ENCODE results near the gene INHBC.
"Not testable (repeated sequence)": the region's sequence is repeated elsewhere in the genome, so short reads cannot be mapped to it uniquely, and the experiment has no call there.

Gene INHBC

GRCh38 chr12:57430112-57430930, 4.3 kb upstream of the INHBC start:
- no peak for DNase-seq

DNA sequence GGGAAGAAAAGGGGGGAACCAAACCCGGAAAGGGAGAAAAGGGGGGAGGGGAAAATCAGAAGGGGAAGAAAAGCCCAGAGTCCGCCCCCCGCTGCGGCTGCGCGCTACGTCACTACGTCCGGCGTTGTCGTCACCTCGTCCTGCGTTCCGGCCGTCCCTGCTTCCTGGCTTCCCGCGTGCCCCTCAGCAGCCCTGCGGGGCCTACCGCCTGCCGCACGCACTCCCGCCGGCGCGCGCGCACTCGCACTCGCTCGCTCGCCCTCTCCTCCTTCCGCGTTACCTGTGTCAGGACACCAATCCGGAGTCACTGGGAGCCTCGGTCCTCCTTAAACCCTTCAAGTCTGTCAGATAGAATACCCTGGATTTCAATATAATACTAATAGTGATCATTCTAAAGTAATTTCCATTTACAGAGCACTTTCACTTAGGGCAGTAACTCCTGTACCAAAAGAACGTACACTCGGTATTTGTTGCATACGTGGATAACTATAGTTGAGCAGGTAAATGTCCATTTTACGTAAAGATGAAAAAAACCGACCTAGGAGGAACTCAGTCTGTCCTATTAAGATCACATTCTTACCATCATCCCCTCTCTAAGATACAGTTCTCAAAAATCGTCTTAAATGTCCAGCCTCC, 3.5 kb upstream of the INHBC start, which contains the start of gene R3HDM2:
TSS of gene R3HDM2 (minus strand) at position 113 of the 636 bp plus-strand sequence. CDS start 120,615 bp downstream, outside the sequence.
- peak; percentile 68 for DNase-seq

GRCh38 chr12:57431654-57432188, 2.9 kb upstream of the INHBC start:
- no peak for DNase-seq

DNA sequence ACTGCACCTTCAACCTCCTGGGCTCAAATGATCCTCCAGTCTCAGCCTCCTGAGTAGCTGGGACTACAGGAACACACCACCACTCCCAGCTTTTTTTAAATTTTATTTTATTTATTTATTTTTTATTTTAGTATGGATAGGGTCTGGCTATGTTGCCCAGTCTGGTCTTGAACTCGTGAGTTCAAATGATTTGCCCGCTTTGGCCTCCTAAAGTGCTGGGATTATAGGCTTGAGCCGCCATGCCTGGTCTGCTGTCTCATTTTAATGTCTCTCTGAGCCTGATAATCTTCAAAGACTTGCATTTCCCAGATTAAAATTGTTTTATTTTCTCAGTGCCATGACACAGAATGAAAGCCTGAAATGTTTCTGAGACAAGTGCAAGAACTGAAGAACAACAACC, 1.2 kb upstream of the INHBC start:
- no peak for DNase-seq

GRCh38 chr12:57435293-57435692, 709 bp downstream of the INHBC start:
- DNase-seq = no peak

GRCh38 chr12:57438400-57438799, 3.8 kb downstream of the INHBC start:
- no peak for DNase-seq

DNA sequence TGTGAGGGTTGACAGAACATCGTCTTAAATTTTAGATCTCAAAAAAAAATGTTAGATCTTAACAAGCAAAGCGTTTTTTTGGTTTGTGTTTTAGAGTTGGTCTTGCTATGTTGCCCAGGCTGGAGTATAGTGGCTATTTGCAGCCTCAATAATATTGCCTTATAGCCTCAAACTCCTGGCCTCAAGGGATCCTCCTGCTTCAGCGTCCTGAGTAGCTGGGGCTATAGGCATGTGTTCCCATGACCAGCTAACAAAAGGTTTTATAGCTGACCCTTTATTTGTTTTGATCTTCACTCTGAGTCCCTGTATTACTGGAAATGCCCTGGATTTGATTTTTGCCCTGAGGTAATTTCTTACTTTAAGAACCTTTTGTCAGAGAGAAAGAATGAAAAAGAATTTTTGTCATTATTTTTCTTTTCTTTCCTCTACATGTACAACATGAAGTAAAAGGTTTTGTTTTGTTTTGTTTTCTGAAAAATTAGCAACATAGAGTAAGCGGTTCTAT, 5.2 kb downstream of the INHBC start:
- no peak for DNase-seq

- not testable (repeated sequence) for DNase-seq
Observed at GRCh38 chr12:57441393-57441792, 6.8 kb downstream of the INHBC start.

- DNase-seq = no peak
Observed at GRCh38 chr12:57441846-57442427, 7.4 kb downstream of the INHBC start.

GRCh38 chr12:57444337-57444736, 9.8 kb downstream of the INHBC start:
- not testable (repeated sequence) for DNase-seq

- DNase-seq = no peak
Observed at GRCh38 chr12:57444744-57445143, 10.2 kb downstream of the INHBC start.

- no peak for DNase-seq
Observed at GRCh38 chr12:57446292-57446960, 11.8 kb downstream of the INHBC start.

GRCh38 chr12:57448669-57449068, 14.1 kb downstream of the INHBC start:
- DNase-seq = no peak

GRCh38 chr12:57449375-57449774, 14.8 kb downstream of the INHBC start:
- no peak for DNase-seq

DNA sequence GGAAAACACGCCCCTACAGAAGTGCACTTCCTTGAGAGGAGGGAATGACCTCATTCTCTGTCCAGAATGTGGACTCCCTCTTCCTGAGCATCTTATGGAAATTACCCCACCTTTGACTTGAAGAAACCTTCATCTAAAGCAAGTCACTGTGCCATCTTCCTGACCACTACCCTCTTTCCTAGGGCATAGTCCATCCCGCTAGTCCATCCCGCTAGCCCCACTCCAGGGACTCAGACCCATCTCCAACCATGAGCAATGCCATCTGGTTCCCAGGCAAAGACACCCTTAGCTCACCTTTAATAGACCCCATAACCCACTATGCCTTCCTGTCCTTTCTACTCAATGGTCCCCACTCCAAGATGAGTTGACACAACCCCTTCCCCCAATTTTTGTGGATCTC, 15.5 kb downstream of the INHBC start:
- DNase-seq = no peak

DNA sequence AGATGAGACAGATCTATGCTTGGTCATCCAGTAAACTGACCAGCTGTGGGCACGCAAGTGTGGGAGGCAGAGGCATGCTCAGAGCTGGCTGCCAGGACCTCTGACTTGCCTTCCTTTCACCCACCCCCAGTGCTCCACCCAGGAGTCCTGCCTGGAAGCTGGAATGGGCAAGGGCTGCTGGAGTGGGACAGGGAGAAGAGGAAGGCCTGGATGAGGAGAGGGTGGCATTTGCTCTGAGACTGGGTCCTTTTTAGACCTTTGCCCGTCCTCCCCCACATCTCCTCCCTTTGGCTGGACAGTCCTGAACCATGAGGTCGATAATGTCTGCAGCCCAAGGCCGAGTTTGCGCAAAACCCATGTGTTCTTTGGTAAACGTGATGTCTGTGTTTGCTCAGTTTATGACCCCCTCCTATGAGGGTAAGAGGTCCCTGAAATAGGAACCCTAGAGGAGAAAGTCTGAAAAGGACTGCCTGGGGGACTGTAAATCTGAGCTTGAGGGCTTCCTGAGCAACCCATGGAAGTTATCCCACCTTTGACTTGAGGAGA, 16.7 kb downstream of the INHBC start:
- no peak for DNase-seq

DNA sequence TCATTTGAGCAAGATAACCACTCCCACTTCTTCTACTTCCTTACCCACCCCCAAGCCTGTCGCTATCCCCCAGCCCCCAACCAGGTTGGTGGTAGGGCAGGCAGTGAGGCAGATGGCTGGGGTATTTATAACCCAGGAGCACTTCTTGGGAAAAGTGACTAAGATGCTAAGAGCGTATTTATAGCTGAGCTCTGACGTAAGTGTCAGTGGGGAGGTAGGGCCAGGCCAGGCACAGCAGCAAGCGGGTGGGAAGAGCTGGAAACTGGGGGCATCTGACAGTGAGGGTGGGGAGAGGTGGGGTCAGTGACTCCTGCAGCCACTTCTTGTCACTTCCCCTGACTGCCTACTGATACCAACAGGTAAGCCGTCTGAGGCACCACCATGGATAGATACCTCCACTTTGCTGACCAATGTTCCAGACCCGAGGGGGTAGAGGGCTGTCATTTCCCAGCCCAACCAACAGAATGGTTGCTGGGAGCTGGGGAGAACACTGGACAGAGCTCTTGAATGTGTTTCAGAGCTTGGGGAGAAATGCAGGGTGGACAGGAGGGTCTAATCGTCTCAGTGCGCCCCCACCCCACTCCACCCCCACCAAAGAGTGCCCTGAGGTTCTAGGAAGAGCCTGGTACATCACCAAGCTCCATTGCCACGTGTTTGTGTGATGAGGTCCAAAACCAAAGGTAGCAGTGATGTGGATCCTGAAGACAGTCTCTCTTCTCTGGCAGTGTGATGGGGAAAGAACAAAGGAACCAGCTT, 17.8 kb downstream of the INHBC start:
- peak; percentile 71 for DNase-seq

GRCh38 chr12:57452937-57453509, 18.4 kb downstream of the INHBC start:
- DNase-seq = no peak

GRCh38 chr12:57454213-57454565, 19.6 kb downstream of the INHBC start:
- DNase-seq = no peak

GRCh38 chr12:57454566-57455373, 20.2 kb downstream of the INHBC start, which contains the start of gene INHBE:
TSS of gene INHBE (plus strand) at chr12:57455307. CDS start at chr12:57455537, 230 bp downstream.
- peak; percentile 83 for DNase-seq

Measured in DMS 273 treated with DMSO at 0.1 percent for 48 hours (cell line).